GM12892 (cell line): ENCODE data around the gene VGLL4.

Experiments used
- POLR2A ChIP-seq: IDR thresholded peaks from 2 replicates; pipeline ENCODE4 v1.6.1; 2011; ENCODE audit warnings: low read depth, low read length, control low read depth
- POLR2AphosphoS5 ChIP-seq: IDR thresholded peaks from 2 replicates; pipeline ENCODE4 v1.6.1; 2011; ENCODE audit warnings: low read depth, low read length, control low read depth

DNA sequence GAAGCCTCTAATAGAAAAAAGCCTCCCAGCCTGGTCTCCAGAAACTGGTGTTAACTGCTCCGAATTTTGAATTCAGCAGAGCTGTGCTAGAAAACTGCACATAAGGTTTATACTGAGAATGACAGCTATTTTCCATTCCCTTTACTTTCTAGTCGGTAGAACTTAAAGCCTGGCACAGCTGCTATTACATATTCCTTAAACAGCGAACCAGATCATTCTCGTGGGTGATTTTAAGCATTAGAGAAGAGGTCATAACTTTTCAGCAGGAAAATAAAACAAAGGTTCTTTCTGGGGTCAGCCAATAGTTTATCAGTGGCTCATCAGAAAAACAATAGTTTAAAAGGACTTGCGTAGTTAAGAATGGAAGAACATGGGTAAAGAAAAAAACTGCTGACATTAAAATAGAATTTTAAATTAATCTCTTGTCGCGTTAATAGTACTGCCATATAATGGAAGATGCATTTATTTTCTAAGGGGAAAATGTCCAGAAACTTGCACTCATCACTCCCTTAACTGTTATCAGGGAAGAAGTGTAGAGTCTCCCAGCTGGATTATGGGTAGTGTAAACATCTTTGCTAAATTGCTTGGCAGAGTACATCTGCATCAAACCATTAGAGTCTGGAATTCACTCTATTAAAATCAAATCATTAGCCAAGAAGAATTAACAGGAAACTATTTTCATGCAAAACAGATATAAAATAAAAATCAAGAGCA is 7.9 kb downstream of the VGLL4 start:
- TF ChIP-seq POLR2A (no peak), POLR2AphosphoS5 (no peak)
